ENCODE data around the gene PRCC. TPM values are rescaled to one million over a fixed set of nuclear protein-coding genes. Genes with fewer than 3 reads are reported as not detected.

PRCC gene
- polyA plus RNA-seq, 5 donors: 95.0 to 105 (median 100) TPM

- DNase-seq: no peak
These were observed 73.0 kb downstream of the PRCC start for GRCh38 chr1:156840186-156840897.

GRCh38 chr1:156840898-156841279 is 73.6 kb downstream of the PRCC start:
- no peak for DNase-seq

GRCh38 chr1:156841295-156841855 is 74.0 kb downstream of the PRCC start:
- no peak for DNase-seq

GRCh38 chr1:156842618-156843300 is 75.4 kb downstream of the PRCC start:
- DNase-seq: no peak

GRCh38 chr1:156844102-156844501 is 76.8 kb downstream of the PRCC start:
- no peak for DNase-seq

- no peak for DNase-seq
These were observed 77.3 kb downstream of the PRCC start for GRCh38 chr1:156844638-156845037.

- DNase-seq: no peak
These were observed 78.0 kb downstream of the PRCC start for GRCh38 chr1:156845055-156845952.

- no peak for DNase-seq
These were observed 78.7 kb downstream of the PRCC start for GRCh38 chr1:156845953-156846545.

- DNase-seq: no peak
These were observed 79.3 kb downstream of the PRCC start for GRCh38 chr1:156846643-156847042.

- DNase-seq: no peak
These were observed 80.5 kb downstream of the PRCC start for GRCh38 chr1:156847591-156848460.

- DNase-seq: no peak
These were observed 81.3 kb downstream of the PRCC start for GRCh38 chr1:156848461-156849150.

GRCh38 chr1:156849151-156849496 is 81.8 kb downstream of the PRCC start:
- DNase-seq: no peak

Other genes with a start within 250 kb of the PRCC start
- gene IQGAP3, start 195.0 kb upstream of the PRCC start, polyA plus RNA-seq (ENCODE audit: insufficient read depth in 1 of 5, insufficient read length in 5 of 5, low replicate concordance in 1 of 5): 10 to 100 TPM in 4 of 5 donors, 1 to 10 TPM in 1; 9.7 to 26.3 (median 16.4) TPM
- gene TTC24, start 187.8 kb upstream of the PRCC start, polyA plus RNA-seq (ENCODE audit: insufficient read depth in 1 of 5, insufficient read length in 5 of 5, low replicate concordance in 1 of 5): under 1 TPM in 3 of 5 donors, not detected in 2; 0.08 to 0.27 (median 0.21) TPM
- gene NAXE, start 175.8 kb upstream of the PRCC start, polyA plus RNA-seq (ENCODE audit: insufficient read depth in 1 of 5, insufficient read length in 5 of 5, low replicate concordance in 1 of 5): 10 to 100 TPM; 43.2 to 70.0 (median 51.7) TPM
- 10 to 100 TPM; 26.3 to 33.2 (median 30.6) TPM for gene GPATCH4, start 166.1 kb upstream of the PRCC start, polyA plus RNA-seq (ENCODE audit: insufficient read depth in 1 of 5, insufficient read length in 5 of 5, low replicate concordance in 1 of 5)
- under 1 TPM in 3 of 5 donors, not detected in 2; 0.33 to 0.39 (median 0.33) TPM for gene HAPLN2, start 148.1 kb upstream of the PRCC start, polyA plus RNA-seq (ENCODE audit: insufficient read depth in 1 of 5, insufficient read length in 5 of 5, low replicate concordance in 1 of 5)
- 1 to 10 TPM in 1 of 5 donors, under 1 TPM in 4; 0.40 to 1.0 (median 0.46) TPM for gene BCAN, start 125.4 kb upstream of the PRCC start, polyA plus RNA-seq (ENCODE audit: insufficient read depth in 1 of 5, insufficient read length in 5 of 5, low replicate concordance in 1 of 5)
- 10 to 100 TPM; 49.2 to 97.6 (median 56.4) TPM for gene NES, start 90.1 kb upstream of the PRCC start, polyA plus RNA-seq (ENCODE audit: insufficient read depth in 1 of 5, insufficient read length in 5 of 5, low replicate concordance in 1 of 5)
- 100 to 1,000 TPM in 4 of 5 donors, 10 to 100 TPM in 1; 74.4 to 168 (median 119) TPM for gene CRABP2, start 62.0 kb upstream of the PRCC start, polyA plus RNA-seq (ENCODE audit: insufficient read depth in 1 of 5, insufficient read length in 5 of 5, low replicate concordance in 1 of 5)
- gene METTL25B, start 39.1 kb upstream of the PRCC start, polyA plus RNA-seq (ENCODE audit: insufficient read depth in 1 of 5, insufficient read length in 5 of 5, low replicate concordance in 1 of 5): 10 to 100 TPM; 30.4 to 42.0 (median 36.8) TPM
- gene ISG20L2, start 38.8 kb upstream of the PRCC start, polyA plus RNA-seq (ENCODE audit: insufficient read depth in 1 of 5, insufficient read length in 5 of 5, low replicate concordance in 1 of 5): 10 to 100 TPM; 37.2 to 41.4 (median 39.3) TPM
- 10 to 100 TPM; 55.1 to 62.1 (median 56.8) TPM for gene MRPL24, start 26.4 kb upstream of the PRCC start, polyA plus RNA-seq (ENCODE audit: insufficient read depth in 1 of 5, insufficient read length in 5 of 5, low replicate concordance in 1 of 5)
- gene HDGF, start 15.9 kb upstream of the PRCC start, polyA plus RNA-seq (ENCODE audit: insufficient read depth in 1 of 5, insufficient read length in 5 of 5, low replicate concordance in 1 of 5): 100 to 1,000 TPM; 224 to 268 (median 246) TPM
- under 1 TPM; 0.46 to 0.88 (median 0.55) TPM for gene SH2D2A, start 49.3 kb downstream of the PRCC start, polyA plus RNA-seq (ENCODE audit: insufficient read depth in 1 of 5, insufficient read length in 5 of 5, low replicate concordance in 1 of 5)
- gene INSRR, start 91.6 kb downstream of the PRCC start, polyA plus RNA-seq (ENCODE audit: insufficient read depth in 1 of 5, insufficient read length in 5 of 5, low replicate concordance in 1 of 5): under 1 TPM in 3 of 5 donors, not detected in 2; 0.03 to 0.12 (median 0.05) TPM
- under 1 TPM; 0.10 to 0.21 (median 0.18) TPM for gene NTRK1, start 93.3 kb downstream of the PRCC start, polyA plus RNA-seq (ENCODE audit: insufficient read depth in 1 of 5, insufficient read length in 5 of 5, low replicate concordance in 1 of 5)
- gene PEAR1, start 126.2 kb downstream of the PRCC start, polyA plus RNA-seq (ENCODE audit: insufficient read depth in 1 of 5, insufficient read length in 5 of 5, low replicate concordance in 1 of 5): 10 to 100 TPM; 21.9 to 34.1 (median 27.9) TPM
- gene LRRC71, start 153.1 kb downstream of the PRCC start, polyA plus RNA-seq (ENCODE audit: insufficient read depth in 1 of 5, insufficient read length in 5 of 5, low replicate concordance in 1 of 5): 1 to 10 TPM in 4 of 5 donors, under 1 TPM in 1; 0.81 to 5.6 (median 3.6) TPM

Measured in right lung (tissue), 5 donors.